HFFc6 (cell line): Measurements from ENCODE around the gene VIM. TPM values are rescaled to one million over a fixed set of nuclear protein-coding genes. Genes with fewer than 3 reads are reported as not detected.

Experiments
- DNase-seq: peaks from one replicate; pipeline ENCODE4 v3.0.0-alpha.2; 2018
- H3K27ac Mint-ChIP-seq: 2 replicates; pipeline ENCODE4 v1.8.0; 2020; ENCODE audit warnings: mild to moderate bottlenecking, mixed read lengths
- H3K27me3 Mint-ChIP-seq: 2 replicates; pipeline ENCODE4 v1.8.0; 2021; ENCODE audit warnings: mild to moderate bottlenecking, moderate library complexity, mixed read lengths; ENCODE audit not compliant: insufficient read depth
- H3K36me3 Mint-ChIP-seq: 2 replicates; pipeline ENCODE4 v1.8.0; 2021; ENCODE audit warnings: low read depth, mixed read lengths
- H3K4me1 Mint-ChIP-seq: 2 replicates; pipeline ENCODE4 v1.8.0; 2020; ENCODE audit warnings: low read depth, mixed read lengths
- H3K4me3 Mint-ChIP-seq: 2 replicates; pipeline ENCODE4 v1.8.0; 2020; ENCODE audit warnings: mild to moderate bottlenecking, moderate library complexity, mixed read lengths
- H3K9me3 Mint-ChIP-seq: 2 replicates; pipeline ENCODE4 v1.8.0; 2020; ENCODE audit warnings: mild to moderate bottlenecking, mixed read lengths
- total RNA-seq, 6 experiments: library from RNA; stranded (reverse); fragmentation: NEBNext Ultra II Directional; extraction: Animal tissue kit (Norgen Biotek cat#: 25700); gene quantifications; 2 replicates in 1 of 6; 3 replicates in 5 of 6; pipeline ENCODE4 v1.2.3, GENCODE V29; 2021
- TF ChIP-seq, protein P1 (sequence below): fragments of 200-600 bp; sonication (generic); IDR thresholded peaks from 2 replicates; pipeline ENCODE4 v1.5.0; 2021; ENCODE audit warnings: antibody characterized with exemption, mild to moderate bottlenecking

Gene VIM
- total RNA-seq, 6 experiments from 2014 or later = 9,623 to 12,540 (median 10,688) TPM

- H3K9me3 Mint-ChIP-seq = peaks cover 6% of the 10 kb centered on the region
- H3K4me1 Mint-ChIP-seq = peaks cover 29% of the 10 kb centered on the region
- H3K4me3 Mint-ChIP-seq = peak overlapping the region; percentile 1
- TF ChIP-seq, protein P1, sequence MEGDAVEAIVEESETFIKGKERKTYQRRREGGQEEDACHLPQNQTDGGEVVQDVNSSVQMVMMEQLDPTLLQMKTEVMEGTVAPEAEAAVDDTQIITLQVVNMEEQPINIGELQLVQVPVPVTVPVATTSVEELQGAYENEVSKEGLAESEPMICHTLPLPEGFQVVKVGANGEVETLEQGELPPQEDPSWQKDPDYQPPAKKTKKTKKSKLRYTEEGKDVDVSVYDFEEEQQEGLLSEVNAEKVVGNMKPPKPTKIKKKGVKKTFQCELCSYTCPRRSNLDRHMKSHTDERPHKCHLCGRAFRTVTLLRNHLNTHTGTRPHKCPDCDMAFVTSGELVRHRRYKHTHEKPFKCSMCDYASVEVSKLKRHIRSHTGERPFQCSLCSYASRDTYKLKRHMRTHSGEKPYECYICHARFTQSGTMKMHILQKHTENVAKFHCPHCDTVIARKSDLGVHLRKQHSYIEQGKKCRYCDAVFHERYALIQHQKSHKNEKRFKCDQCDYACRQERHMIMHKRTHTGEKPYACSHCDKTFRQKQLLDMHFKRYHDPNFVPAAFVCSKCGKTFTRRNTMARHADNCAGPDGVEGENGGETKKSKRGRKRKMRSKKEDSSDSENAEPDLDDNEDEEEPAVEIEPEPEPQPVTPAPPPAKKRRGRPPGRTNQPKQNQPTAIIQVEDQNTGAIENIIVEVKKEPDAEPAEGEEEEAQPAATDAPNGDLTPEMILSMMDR = no peak
- H3K27me3 Mint-ChIP-seq = no peaks in the 10 kb centered on the region; the same call in 1 of the 2 replicates
- no peak for DNase-seq
- H3K36me3 Mint-ChIP-seq = peaks cover 10% of the 10 kb centered on the region; the same call in 1 of the 2 replicates
- peak overlapping the region; percentile 51 for H3K27ac Mint-ChIP-seq
Observed at GRCh38 chr10:17256051-17256450, 28.0 kb downstream of the VIM start.

DNA sequence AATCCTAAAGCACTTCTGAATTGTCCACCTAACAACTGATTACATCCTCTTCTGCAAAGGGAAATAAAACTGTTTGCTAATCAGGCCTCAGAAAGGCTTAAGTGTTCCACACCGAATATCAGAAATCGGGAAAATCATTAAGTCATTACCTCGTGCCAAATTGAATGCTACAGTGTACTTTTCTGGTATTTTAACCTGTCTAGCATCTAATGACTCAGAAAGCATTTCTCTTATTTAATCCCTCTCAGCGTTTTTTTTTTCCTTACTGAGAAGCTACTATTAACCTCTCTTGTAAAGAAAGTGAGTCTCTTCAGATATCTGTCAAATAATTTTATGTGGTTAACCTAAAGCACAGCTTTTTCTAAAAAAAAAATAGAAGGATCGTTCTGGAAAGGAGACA lies 28.6 kb downstream of the VIM start:
- Mint-ChIP-seq H3K4me3 (peak overlapping the region; percentile 69), H3K27ac (peak overlapping the region; percentile 51), H3K4me1 (peaks cover 29% of the 10 kb centered on the region), H3K36me3 (peaks cover 12% of the 10 kb centered on the region), H3K27me3 (no peaks in the 10 kb centered on the region; the same call in 1 of the 2 replicates), H3K9me3 (peaks cover 12% of the 10 kb centered on the region)
- DNase-seq = no peak
- TF ChIP-seq, protein P1 = no peak

DNA sequence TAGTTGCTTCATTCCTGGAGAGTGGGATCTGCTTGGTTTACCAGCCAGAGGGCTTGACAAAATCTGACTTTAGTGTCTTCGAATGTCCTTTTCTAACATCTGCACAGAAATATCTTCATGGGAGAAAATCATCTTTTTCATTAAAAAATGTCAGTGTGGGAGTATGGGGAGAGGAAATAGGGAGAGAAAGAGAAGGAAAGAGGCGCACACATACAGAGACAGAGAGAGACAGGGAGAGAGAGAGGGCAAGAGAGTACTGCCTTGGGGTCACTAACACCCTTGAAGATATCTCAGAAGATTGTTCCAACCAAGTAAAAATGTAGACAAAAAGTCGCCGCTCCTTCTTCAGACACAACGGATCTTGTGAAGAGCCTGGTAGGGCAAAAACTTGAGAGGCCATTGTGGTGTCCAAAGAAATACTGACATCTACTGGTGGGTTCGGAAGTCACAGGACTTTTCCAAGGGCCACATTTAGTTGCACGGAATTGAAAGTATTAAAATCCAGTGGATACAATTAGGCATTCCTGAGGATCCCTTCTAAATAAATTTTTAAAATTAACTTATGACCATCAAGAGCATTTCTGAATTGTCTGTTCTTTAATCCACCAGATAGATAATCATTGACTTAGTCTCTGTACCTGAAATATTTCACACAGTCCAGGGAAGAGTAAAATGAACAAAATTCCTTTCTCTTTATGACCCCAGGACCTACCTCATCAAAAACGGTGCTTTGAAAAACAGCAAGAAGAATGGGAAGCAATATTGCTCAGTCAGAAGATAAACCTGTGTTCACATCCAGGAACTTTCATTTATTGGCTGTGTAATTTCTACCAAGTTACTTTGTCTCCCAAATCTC lies 29.7 kb downstream of the VIM start:
- H3K4me1 Mint-ChIP-seq = peaks cover 29% of the 10 kb centered on the region
- H3K9me3 Mint-ChIP-seq = peaks cover 21% of the 10 kb centered on the region
- H3K36me3 Mint-ChIP-seq = peaks cover 20% of the 10 kb centered on the region
- no peaks in the 10 kb centered on the region for H3K27me3 Mint-ChIP-seq
- TF ChIP-seq, protein P1 = peak; percentile 95
- H3K4me3 Mint-ChIP-seq = peak overlapping the region; percentile 80
- H3K27ac Mint-ChIP-seq = peak overlapping the region; percentile 88
- peak; percentile 72 for DNase-seq

DNA sequence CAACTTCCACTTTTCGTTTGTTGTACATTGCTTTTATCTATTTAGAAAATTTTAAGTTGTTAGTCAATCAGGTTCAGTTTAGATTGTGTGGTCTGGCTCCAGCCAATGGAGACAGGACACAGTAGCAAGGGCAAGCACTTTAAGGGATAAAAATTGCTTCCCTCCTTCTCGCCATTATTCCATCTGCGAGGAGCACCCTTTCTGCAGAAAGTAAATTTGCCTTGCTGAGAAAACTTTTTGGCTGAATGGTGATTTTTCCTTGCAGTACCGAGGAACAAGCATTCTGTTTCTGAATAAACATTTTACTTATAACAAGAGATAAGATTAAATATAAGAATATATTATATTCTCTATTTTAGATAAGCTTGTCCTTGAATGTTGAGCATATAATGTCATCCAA lies 34.5 kb downstream of the VIM start:
- peaks cover 51% of the 10 kb centered on the region for H3K9me3 Mint-ChIP-seq
- peaks cover 29% of the 10 kb centered on the region for H3K36me3 Mint-ChIP-seq
- no peak overlapping the region for H3K27ac Mint-ChIP-seq
- TF ChIP-seq, protein P1 = no peak
- no peak overlapping the region for H3K4me3 Mint-ChIP-seq
- no peak for DNase-seq
- H3K27me3 Mint-ChIP-seq = peaks cover 1% of the 10 kb centered on the region
- peaks cover 20% of the 10 kb centered on the region for H3K4me1 Mint-ChIP-seq

- Mint-ChIP-seq H3K4me3 (no peak overlapping the region), H3K27ac (no peak overlapping the region), H3K36me3 (peaks cover 29% of the 10 kb centered on the region), H3K4me1 (peaks cover 14% of the 10 kb centered on the region), H3K9me3 (peaks cover 51% of the 10 kb centered on the region), H3K27me3 (peaks cover 9% of the 10 kb centered on the region)
- TF ChIP-seq, protein P1 = no peak
- DNase-seq = no peak
Observed at GRCh38 chr10:17263580-17263979, 35.5 kb downstream of the VIM start.
